ENCODE results near the gene UBE3C.

The UBE3C gene

DNA sequence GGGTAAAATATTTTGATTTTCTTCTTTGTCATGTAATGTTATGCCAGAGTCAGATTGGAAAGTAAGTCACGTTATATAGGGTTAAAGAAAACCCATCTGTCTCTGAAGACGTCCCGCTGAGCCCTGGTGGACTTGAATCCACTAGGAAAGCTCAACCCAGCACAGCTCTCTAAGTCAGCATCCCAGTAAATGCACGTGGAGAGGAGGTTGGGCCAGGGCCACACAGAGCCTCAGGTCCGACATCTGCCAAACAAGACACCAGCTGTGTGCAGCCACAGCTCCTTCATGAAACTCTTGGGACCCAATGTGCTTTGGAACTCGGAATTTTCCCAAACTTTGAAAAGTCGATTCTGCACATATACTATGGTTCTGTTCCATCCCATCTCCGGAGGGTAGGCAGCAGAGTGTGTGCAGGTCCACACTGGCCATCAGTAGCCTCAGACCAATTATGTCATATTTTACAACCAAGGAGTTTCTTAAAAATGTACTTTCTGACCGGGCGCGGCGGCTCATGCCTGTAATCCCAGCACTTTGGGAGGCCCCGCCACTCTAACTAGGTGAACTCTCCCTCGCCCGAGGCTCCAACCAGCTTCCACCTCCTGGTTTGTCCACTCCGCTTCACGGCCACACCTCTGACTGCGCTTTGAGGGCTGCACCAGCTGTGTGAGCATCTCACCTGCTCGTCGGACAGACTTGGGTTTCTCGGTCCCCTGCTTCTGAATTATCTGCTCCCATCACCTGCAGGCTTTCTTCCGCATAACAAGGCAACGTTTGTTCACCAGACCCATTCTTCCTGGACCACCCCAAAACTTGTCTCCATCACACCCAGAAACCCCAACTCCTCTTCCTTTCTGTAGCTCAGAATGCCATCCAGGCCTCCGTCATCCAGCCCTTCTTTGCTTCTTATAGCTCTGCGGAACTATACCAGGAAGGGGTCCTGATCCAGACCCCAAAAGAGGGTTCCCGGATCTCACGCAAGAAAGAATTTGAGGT, 168.4 kb downstream of the UBE3C start:
- Histone ChIP-seq H3K4me1 (ENCODE audit: insufficient read depth, low read length, severe bottlenecking) (peaks cover 7% of the 10 kb centered on the region), H3K9me2 (ENCODE audit: low read depth, low read length) (no peaks in the 10 kb centered on the region), H4K20me1 (ENCODE audit: insufficient read depth, low read length) (no peaks in the 10 kb centered on the region), H3F3A (ENCODE audit: insufficient read depth, low read length) (no peaks in the 10 kb centered on the region), H3K4me2 (ENCODE audit: low read length) (no peak overlapping the region), H3K27me3 (ENCODE audit: insufficient read depth, low read length) (peaks cover 14% of the 10 kb centered on the region; the same call in 1 of the 2 replicates), H3K79me2 (ENCODE audit: insufficient read depth, low read length) (no peaks in the 10 kb centered on the region), H3K4me3 (ENCODE audit: low read depth, low read length, poor library complexity, severe bottlenecking) (no peak overlapping the region), H3K9me3 (ENCODE audit: low read length) (no peaks in the 10 kb centered on the region), H3K9ac (ENCODE audit: low read length) (no peak overlapping the region), H3K36me3 (ENCODE audit: insufficient read depth, low read length) (no peaks in the 10 kb centered on the region), H3K27ac (ENCODE audit: low read depth, low read length, poor library complexity, severe bottlenecking) (no peak overlapping the region), H2AFZ (ENCODE audit: low read length) (no peak overlapping the region)
- no peak for TF ChIP-seq EZH2 (IDR thresholded peaks at IDR 0.05; ENCODE audit: borderline replicate concordance, low read length)
- TF ChIP-seq, protein P1, sequence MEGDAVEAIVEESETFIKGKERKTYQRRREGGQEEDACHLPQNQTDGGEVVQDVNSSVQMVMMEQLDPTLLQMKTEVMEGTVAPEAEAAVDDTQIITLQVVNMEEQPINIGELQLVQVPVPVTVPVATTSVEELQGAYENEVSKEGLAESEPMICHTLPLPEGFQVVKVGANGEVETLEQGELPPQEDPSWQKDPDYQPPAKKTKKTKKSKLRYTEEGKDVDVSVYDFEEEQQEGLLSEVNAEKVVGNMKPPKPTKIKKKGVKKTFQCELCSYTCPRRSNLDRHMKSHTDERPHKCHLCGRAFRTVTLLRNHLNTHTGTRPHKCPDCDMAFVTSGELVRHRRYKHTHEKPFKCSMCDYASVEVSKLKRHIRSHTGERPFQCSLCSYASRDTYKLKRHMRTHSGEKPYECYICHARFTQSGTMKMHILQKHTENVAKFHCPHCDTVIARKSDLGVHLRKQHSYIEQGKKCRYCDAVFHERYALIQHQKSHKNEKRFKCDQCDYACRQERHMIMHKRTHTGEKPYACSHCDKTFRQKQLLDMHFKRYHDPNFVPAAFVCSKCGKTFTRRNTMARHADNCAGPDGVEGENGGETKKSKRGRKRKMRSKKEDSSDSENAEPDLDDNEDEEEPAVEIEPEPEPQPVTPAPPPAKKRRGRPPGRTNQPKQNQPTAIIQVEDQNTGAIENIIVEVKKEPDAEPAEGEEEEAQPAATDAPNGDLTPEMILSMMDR (IDR thresholded peaks at IDR 0.05; ENCODE audit: low read length): no peak

DNA sequence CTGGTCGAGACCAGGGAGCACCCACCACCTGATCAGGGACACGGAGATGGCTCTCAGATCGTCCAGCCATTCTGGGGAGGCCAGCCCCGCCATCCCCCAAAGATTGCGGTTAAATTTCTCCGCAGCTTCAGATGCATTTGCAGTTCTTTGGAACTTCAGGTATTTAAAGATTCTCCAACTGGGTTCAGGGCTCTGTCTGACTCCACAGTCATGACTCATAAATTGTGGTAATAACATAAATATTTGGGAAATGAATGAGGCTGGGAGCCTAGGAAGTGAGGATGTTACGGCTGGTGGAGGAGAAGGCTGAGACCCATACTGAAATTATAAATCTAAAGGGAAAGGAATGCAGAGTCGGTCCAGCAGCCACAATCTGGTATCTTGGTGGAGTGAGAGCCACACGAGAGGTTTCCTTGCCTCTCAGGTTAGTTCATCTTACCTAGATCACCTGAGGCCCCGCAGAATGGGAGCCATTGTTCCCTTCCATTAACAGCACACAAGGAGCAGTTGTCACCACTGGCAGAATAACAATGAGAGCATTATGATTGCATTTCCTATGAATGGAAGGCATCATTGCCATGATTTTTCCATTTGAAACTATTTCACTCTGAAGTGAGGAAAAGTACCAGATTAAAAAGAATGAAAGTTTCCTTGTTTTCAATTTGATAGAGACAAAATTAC, 171.4 kb downstream of the UBE3C start:
- Histone ChIP-seq H3K9me3 (ENCODE audit: low read length) (no peaks in the 10 kb centered on the region), H3K36me3 (ENCODE audit: insufficient read depth, low read length) (no peaks in the 10 kb centered on the region), H3K9me2 (ENCODE audit: low read depth, low read length) (no peaks in the 10 kb centered on the region), H3K27ac (ENCODE audit: low read depth, low read length, poor library complexity, severe bottlenecking) (no peak overlapping the region), H3K9ac (ENCODE audit: low read length) (no peak overlapping the region), H4K20me1 (ENCODE audit: insufficient read depth, low read length) (no peaks in the 10 kb centered on the region), H3K4me1 (ENCODE audit: insufficient read depth, low read length, severe bottlenecking) (no peaks in the 10 kb centered on the region), H3K79me2 (ENCODE audit: insufficient read depth, low read length) (no peaks in the 10 kb centered on the region), H3K4me2 (ENCODE audit: low read length) (no peak overlapping the region), H3K4me3 (ENCODE audit: low read depth, low read length, poor library complexity, severe bottlenecking) (no peak overlapping the region), H2AFZ (ENCODE audit: low read length) (no peak overlapping the region), H3K27me3 (ENCODE audit: insufficient read depth, low read length) (peaks cover 19% of the 10 kb centered on the region; the same call in 1 of the 2 replicates), H3F3A (ENCODE audit: insufficient read depth, low read length) (no peaks in the 10 kb centered on the region)
- no peak for TF ChIP-seq EZH2 (IDR thresholded peaks at IDR 0.05; ENCODE audit: borderline replicate concordance, low read length)
- TF ChIP-seq, protein P1 (IDR thresholded peaks at IDR 0.05; ENCODE audit: low read length): no peak

DNA sequence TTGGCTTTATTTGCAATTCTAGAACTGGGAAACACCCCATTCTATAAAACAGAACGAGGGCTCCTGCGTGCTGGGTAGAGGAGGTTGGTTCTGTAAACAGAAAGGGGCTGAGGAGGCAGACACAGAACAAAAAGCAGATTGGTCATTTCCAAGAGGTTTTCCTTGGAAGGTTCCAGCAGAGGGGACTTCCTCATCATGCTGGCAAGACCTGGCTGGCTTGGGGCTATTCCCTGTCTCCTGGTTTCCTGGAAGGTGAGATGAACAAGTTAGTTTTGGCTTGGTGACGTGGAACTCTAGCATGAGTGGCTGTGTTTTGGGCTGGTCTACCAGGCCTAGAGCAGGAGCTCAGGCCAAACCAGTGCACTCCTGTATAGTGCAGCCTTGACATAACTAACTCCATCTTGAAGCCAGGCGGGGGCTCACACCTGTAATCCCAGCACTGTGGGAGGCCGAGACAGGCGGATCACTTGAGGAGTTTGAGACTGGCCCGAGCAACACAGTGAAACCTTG, 172.0 kb downstream of the UBE3C start:
- no peaks in the 10 kb centered on the region for H3K4me1 ChIP-seq (ENCODE audit: insufficient read depth, low read length, severe bottlenecking)
- no peak overlapping the region for H3K9ac ChIP-seq (ENCODE audit: low read length)

More for the DNA sequence above, 172.0 kb downstream of the UBE3C start:
- Histone ChIP-seq H3K36me3 (ENCODE audit: insufficient read depth, low read length) (no peaks in the 10 kb centered on the region), H3K27me3 (ENCODE audit: insufficient read depth, low read length) (peaks cover 19% of the 10 kb centered on the region; the same call in 1 of the 2 replicates), H3K4me3 (ENCODE audit: low read depth, low read length, poor library complexity, severe bottlenecking) (no peak overlapping the region), H4K20me1 (ENCODE audit: insufficient read depth, low read length) (no peaks in the 10 kb centered on the region), H3K4me2 (ENCODE audit: low read length) (no peak overlapping the region), H3K9me2 (ENCODE audit: low read depth, low read length) (no peaks in the 10 kb centered on the region), H2AFZ (ENCODE audit: low read length) (no peak overlapping the region), H3K79me2 (ENCODE audit: insufficient read depth, low read length) (no peaks in the 10 kb centered on the region), H3K9me3 (ENCODE audit: low read length) (no peaks in the 10 kb centered on the region), H3K27ac (ENCODE audit: low read depth, low read length, poor library complexity, severe bottlenecking) (no peak overlapping the region), H3F3A (ENCODE audit: insufficient read depth, low read length) (no peaks in the 10 kb centered on the region)
- no peak for TF ChIP-seq EZH2 (IDR thresholded peaks at IDR 0.05; ENCODE audit: borderline replicate concordance, low read length)
- TF ChIP-seq, protein P1 (IDR thresholded peaks at IDR 0.05; ENCODE audit: low read length): no peak

Data from OCI-LY1 (cell line).